GM12878 (cell line): ENCODE data around the gene ADSL. TPM values are rescaled to one million over a fixed set of nuclear protein-coding genes. Genes with fewer than 3 reads are reported as not detected.

ENCODE experiments used
- ATAC-seq: fragments of 200-7000 bp; cut with Tn5 transposase; 3 replicates; pipeline ENCODE4 v1.9.1; 2020; ENCODE audit warnings: mild to moderate bottlenecking, moderate library complexity
- BruUV-seq: library from RNA; stranded (reverse); fragments of 400-500 nt; replicated peaks from 2 replicates; lab custom pipeline; 2021; lab: Mats Ljungman, UMichigan
- CTCF ChIA-PET: fragments of 300-600 bp; sonication (Branson Sonifier 250); formaldehyde crosslinking; extraction: SDS; loops from one replicate; lab custom pipeline; 2021; ENCODE audit warnings: inconsistent platforms; lab: Yijun Ruan, JAX
- POLR2A ChIA-PET: fragments of 350-600 bp; formaldehyde crosslinking; extraction: SDS; loops from one replicate; lab custom pipeline; 2021; ENCODE audit warnings: inconsistent platforms; lab: Charles Lee
- RAD21 ChIA-PET: fragments of 300-600 bp; sonication (Branson Sonifier 250); formaldehyde crosslinking; loops from one replicate; lab custom pipeline; 2023; ENCODE audit warnings: antibody characterized with exemption; ENCODE audit not compliant: unreplicated experiment; lab: Charles Lee
- SMC1A ChIA-PET: fragments of 300-600 bp; sonication (Branson Sonifier 250); formaldehyde crosslinking; loops from one replicate; lab custom pipeline; 2023; ENCODE audit not compliant: unreplicated experiment, uncharacterized antibody; lab: Charles Lee
- DNase-seq: peaks from one replicate; pipeline ENCODE4 v3.0.0-alpha.2; 2011; ENCODE audit warnings: low read depth, low spot score
- FAIRE-seq: peaks from 3 replicates; lab custom pipeline; 2011; peaks lifted over from hg19 to GRCh38; lab: Jason Lieb, UNC
- H2AFZ ChIP-seq: 2 replicates; pipeline ENCODE4 v1.6.0; 2011; ENCODE audit warnings: low read depth, low read length, control low read depth; ENCODE audit not compliant: control insufficient read depth
- H3K27ac ChIP-seq: 2 replicates; pipeline ENCODE4 v1.5.1; 2011; ENCODE audit warnings: control low read depth; ENCODE audit not compliant: control insufficient read depth, insufficient read depth
- H3K27me3 ChIP-seq, 2 experiments: replicated peaks in 1 of 2; 2 replicates each; pipeline versions ENCODE4 v1.6.0 to v1.6.1; 2011; ENCODE audit warnings: low read length in 1 of 2; ENCODE audit not compliant: control insufficient read depth in 2 of 2, insufficient read depth in 2 of 2
- H3K36me3 ChIP-seq, 2 experiments: 2 replicates each; pipeline ENCODE4 v1.5.1; 2011; ENCODE audit warnings: low read length in 1 of 2; ENCODE audit not compliant: control insufficient read depth in 2 of 2, insufficient read depth in 2 of 2
- H3K4me1 ChIP-seq: 2 replicates; pipeline ENCODE4 v1.6.1; 2011; ENCODE audit warnings: mild to moderate bottlenecking, low read length, moderate library complexity, mixed read lengths; ENCODE audit not compliant: control insufficient read depth, insufficient read depth
- H3K4me2 ChIP-seq: 2 replicates; pipeline ENCODE4 v1.6.0; 2011; ENCODE audit warnings: control low read depth; ENCODE audit not compliant: control insufficient read depth, insufficient read depth
- H3K4me3 ChIP-seq: fragments of 200-600 bp; sonication (generic); 2 replicates; pipeline ENCODE4 v1.5.1; 2016
- H3K79me2 ChIP-seq: 2 replicates; pipeline ENCODE4 v1.6.0; 2011; ENCODE audit warnings: low read length; ENCODE audit not compliant: control insufficient read depth, insufficient read depth
- H3K9ac ChIP-seq: 2 replicates; pipeline ENCODE4 v1.8.0; 2011; ENCODE audit warnings: low read length, control low read depth, mixed read lengths; ENCODE audit not compliant: control insufficient read depth, insufficient read depth
- H3K9me3 ChIP-seq: replicated peaks from 3 replicates; pipeline ENCODE4 v1.5.1; 2011; ENCODE audit warnings: mild to moderate bottlenecking, low read length; ENCODE audit not compliant: control insufficient read depth, insufficient read depth
- H4K20me1 ChIP-seq: 2 replicates; pipeline ENCODE4 v1.6.0; 2011; ENCODE audit not compliant: control insufficient read depth, insufficient read depth
- CBX3 ChIP-seq: fragments of 200-600 bp; sonication (generic); IDR thresholded peaks from 2 replicates; pipeline ENCODE4 v1.6.1; 2016; ENCODE audit warnings: low read depth, borderline replicate concordance
- HDAC6 ChIP-seq: fragments of 200-600 bp; sonication (generic); IDR thresholded peaks from one replicate; pipeline ENCODE4 v1.8.0; 2017; ENCODE audit warnings: antibody characterized with exemption; ENCODE audit not compliant: unreplicated experiment
- PAX8 ChIP-seq: fragments of 450-650 bp; IDR thresholded peaks from 2 replicates; pipeline ENCODE4 v1.6.1; 2017; ENCODE audit warnings: mild to moderate bottlenecking, moderate library complexity
- ZNF207 ChIP-seq: fragments of 450-650 bp; IDR thresholded peaks from 2 replicates; pipeline ENCODE4 v1.6.1; 2014; ENCODE audit warnings: antibody characterized with exemption, mild to moderate bottlenecking, borderline replicate concordance
- WGBS: methylation state at CpG from one replicate; pipeline ENCODE4 v1.1.6; 2016; ENCODE audit warnings: low lambda C conversion rate; ENCODE audit not compliant: insufficient replicate concordance, insufficient coverage; ENCODE audit errors: missing lambda C conversion rate; 5-methylcytosine and 5-hydroxymethylcytosine counted together
- in situ Hi-C: fragments of 300-500 bp; cut with MboI; formaldehyde crosslinking; loops from 9 replicates; pipeline ENCODE4 v1.14.3; 2018; ENCODE audit warnings: mixed read lengths
- intact Hi-C: fragments of 100-400 bp; cut with micrococcal nuclease; formaldehyde crosslinking; loops from one replicate; pipeline ENCODE4 v1.14.2; 2022; ENCODE audit not compliant: unreplicated experiment
- polyA plus RNA-seq, 11 experiments: library from polyadenylated mRNA; depleted of rRNA in 4 of 11; unstranded in 6 of 11; stranded (reverse) in 5 of 11; fragments of >200 nt; fragmentation: Nextera tagmentation in 4 of 11; fragmentation: Illumina TruSeq in 1 of 11; extraction: Ambion mirVana in 4 of 11; extraction: Trizol in 1 of 11; gene quantifications; 1 replicate in 1 of 11; 2 replicates in 10 of 11; pipeline versions ENCODE4 v1.2.1 to v1.2.3, GENCODE V29; 2011 to 2016; ENCODE audit warnings: inconsistent platforms in 2 of 11, missing spikeins in 2 of 11, low read depth in 1 of 11
- total RNA-seq, 4 experiments: library from RNA; depleted of rRNA in 3 of 4; stranded (reverse); fragments of >200 nt in 3 of 4; fragmentation: Illumina TruSeq in 1 of 4; extraction: Trizol in 1 of 4; gene quantifications; 2 replicates each; pipeline versions ENCODE4 v1.2.1 to v1.2.3, GENCODE V29; 2013 to 2021

Gene ADSL
- total and polyA plus RNA-seq, 10 of the 15 experiments (the other 5 are each of a cell fraction or from before 2014, with no cell fraction given) = 126 to 313 (median 143) TPM

DNA sequence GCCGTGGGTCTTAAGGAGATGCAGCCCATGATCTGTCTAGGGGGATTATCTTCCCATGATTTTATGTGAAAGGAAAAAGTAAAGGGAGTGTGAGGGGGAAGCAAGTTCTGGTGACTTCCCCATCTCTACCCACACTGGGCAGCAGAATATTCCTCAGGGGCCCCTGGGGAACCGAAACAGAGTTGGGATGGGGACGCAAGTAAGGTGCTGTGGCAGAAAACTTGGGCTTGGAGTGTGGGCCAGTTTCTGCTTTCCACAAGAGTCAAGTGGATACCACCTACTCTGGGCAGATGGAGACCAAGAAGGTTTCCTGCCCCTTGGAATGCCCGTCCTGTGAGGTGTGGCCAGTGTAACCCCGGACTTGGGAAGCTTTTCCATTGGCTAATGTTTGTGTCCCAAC is 88.4 kb downstream of the ADSL start:
- BruUV-seq = no TSS peak
- Histone ChIP-seq H3K4me2 (peak overlapping the region; percentile 95), H3K36me3 (peaks cover 15 to 29% of the 10 kb centered on the region in 2 experiments), H3K4me3 (peak overlapping the region; percentile 50), H3K27me3 (no peaks in the 10 kb centered on the region), H3K9ac (peak overlapping the region; percentile 55), H3K4me1 (peaks cover 63% of the 10 kb centered on the region), H3K79me2 (peaks cover 52% of the 10 kb centered on the region), H2AFZ (no peak overlapping the region), H3K27ac (peak overlapping the region; percentile 84), H4K20me1 (no peaks in the 10 kb centered on the region), H3K9me3 (no peaks in the 10 kb centered on the region)
- in situ Hi-C loops (loop anchor here (5.0 kb wide), 1 partner anchor 208 kb away; no protein-coding TSS in a partner anchor), intact Hi-C loops (loop anchor here (10.0 kb wide), 1 partner anchor 460 kb away; no protein-coding TSS in a partner anchor)
- 92% methylated on average over 5 of the region's 5 CpGs for WGBS
- ATAC-seq = no peak
- SMC1A ChIA-PET = interaction anchor here (0.6 to 8.1 kb wide), 15 partner anchors 9 to 464 kb away, joined by 3 to 141 read pairs (median 25); partner anchors contain the start of gene MRTFA
- RAD21 ChIA-PET = interaction anchor here (0.6 to 3.6 kb wide), 12 partner anchors 20 to 464 kb away, joined by 3 to 121 read pairs (median 6); no protein-coding TSS in a partner anchor
- CTCF ChIA-PET = interaction anchor here (0.5 to 10.9 kb wide), 9 partner anchors 20 to 248 kb away, joined by 3 to 202 read pairs (median 19); no protein-coding TSS in a partner anchor
- FAIRE-seq = no peak
- DNase-seq = no peak
- TF ChIP-seq HDAC6 (no peak), PAX8 (no peak), ZNF207 (no peak), CBX3 (no peak)
- POLR2A ChIA-PET = interaction anchor here (0.6 to 2.6 kb wide), 3 partner anchors 19 to 93 kb away, joined by 3 to 13 read pairs (median 3); no protein-coding TSS in a partner anchor
